Measurements from ENCODE around the gene ATP5ME.

GRCh38 chr4:623914-624566 is 50.0 kb downstream of the ATP5ME start:
- TF ChIP-seq CTCF (conservative IDR thresholded peaks at IDR 0.05 in 1 of 2, IDR thresholded peaks at IDR 0.05 in 1 of 2; ENCODE audit: low read depth in 1 of 2, low read length in 2 of 2), result no peak
- no peak for TF ChIP-seq EZH2 (IDR thresholded peaks at IDR 0.05; ENCODE audit: low read length, missing control alignments)

All from fibroblast of lung (primary cell).